Amygdala (tissue), 56 donors: ENCODE results near the gene SELENON.

Experiments
- DNase-seq, 56 donors: peaks; one replicate each; lab custom pipeline; 2025; lab: John Stamatoyannopoulos, UW

The SELENON gene

DNA sequence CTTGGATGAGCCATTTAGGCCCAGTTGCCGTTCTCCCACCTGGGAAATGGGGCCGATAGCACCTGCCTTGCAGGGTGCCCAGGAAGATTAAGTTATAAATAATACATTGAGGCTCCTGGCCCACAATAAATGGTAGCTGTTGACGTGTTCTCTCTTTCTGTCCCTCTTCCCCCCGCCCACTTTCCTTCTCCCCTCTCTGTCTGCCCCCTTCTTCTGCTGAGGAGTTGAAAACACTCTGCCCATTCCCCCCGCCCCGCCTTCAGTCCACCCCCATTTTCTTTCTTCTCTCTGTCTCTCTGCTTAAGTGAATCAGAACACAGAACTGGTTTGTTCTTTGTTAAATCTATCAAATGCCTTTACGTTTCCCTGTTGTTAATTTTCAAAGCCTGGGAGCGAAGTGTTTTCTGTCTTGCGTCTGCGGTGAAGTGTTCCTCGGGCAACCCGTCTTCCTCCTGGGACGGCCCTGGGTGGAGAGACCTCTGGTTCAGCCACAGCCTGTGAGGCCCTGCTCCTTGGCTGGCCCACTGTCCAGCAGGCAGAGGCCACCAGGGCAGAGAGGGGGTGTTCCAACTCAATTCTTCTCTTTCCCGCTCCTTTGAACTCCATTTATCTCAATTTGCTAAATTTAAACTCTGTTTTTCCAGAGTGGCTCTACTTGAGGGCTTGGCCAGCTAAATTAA lies 29.3 kb upstream of the SELENON start:
- DNase-seq, result no peak

DNA sequence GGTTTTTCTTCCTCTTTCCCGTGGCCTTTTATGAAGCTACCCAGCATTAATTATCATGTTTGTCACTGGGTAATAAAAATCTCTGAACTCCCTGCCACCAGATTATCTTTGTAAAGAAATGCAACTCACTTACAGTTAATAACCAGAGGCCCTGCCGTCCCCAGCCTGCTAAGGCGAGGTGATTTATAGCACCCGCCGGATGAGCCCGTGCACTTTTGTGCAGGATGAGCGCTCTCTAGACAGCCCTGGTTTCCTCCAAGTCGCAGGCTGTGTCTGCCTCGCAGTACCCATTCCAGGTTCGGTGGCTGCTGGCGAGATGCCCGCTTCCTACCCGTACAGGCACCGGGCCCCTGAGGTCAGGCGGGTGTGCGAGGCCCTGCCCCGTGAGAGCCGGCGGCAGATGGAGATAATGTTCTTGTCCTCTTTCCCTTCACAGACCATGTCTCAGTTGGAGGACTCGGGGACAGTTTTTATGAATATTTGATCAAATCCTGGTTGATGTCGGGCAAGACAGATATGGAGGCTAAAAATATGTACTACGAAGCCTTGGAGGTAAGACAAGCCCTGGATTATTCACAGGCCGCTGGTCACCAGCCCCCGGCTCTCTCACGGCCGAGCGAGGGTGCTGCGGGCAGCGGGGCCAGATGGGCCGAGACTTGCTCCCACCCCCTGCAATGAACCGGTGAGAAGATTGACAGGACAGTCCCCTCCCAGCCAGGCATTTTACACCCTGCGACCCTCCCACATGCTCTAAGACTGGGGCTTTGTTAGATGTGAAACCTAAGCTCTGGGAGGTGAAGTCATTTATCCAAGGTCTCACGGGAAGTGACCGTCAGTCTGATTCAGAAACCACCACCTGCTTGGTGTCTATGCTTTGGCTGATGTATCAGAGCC lies 28.5 kb upstream of the SELENON start:
- DNase-seq, result no peak

DNA sequence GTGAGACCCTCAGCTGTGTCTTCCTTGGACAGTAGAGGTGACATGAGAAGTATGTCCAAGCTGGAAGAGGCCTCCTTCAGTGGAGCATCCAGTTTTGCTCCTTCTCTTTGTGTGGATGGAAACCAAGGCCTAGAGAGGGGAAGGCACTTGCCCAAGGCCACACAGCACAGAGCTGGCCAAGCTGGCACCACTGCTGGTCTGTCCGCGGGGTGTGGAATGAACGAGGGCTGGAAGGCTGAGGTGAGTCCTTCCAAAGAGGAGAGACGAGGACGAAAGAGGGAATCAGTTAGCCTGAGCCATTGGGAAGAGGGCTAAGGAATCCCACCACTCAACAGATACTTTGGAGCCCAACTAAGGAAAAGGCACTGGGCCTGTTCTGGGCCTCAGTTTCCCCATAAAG lies 27.8 kb upstream of the SELENON start:
- DNase-seq, result no peak

DNA sequence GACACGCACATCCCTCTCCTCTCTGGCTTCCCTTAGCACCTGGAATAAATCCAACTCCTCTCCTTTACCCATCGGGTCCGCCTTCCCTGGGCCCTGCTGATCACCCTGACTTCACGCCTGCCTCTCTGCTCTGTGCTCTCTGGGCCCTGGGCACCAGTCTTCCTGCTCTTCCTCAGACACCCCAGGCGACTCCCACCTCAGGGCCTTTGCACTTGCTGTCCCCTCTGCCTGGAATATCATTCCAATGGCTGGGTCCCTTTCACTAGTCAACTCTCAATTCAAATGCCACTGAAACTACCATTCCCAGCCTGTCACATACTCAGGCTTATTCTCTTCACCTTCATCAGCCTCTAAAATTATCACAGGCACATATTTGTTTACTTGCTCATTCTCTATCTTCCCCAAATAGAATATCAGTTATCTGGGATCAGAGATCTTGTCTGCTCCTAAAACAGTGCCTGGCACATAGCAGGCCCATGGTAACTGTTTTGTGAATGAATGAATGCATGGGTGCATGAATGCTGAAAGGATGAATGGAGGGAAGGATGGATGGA lies 27.2 kb upstream of the SELENON start:
- DNase-seq, result no peak

GRCh38 chr1:25773441-25774125 lies 26.4 kb upstream of the SELENON start:
- peak in 4 of 56 donors; percentile 11 to 44 (median 31) for DNase-seq

DNA sequence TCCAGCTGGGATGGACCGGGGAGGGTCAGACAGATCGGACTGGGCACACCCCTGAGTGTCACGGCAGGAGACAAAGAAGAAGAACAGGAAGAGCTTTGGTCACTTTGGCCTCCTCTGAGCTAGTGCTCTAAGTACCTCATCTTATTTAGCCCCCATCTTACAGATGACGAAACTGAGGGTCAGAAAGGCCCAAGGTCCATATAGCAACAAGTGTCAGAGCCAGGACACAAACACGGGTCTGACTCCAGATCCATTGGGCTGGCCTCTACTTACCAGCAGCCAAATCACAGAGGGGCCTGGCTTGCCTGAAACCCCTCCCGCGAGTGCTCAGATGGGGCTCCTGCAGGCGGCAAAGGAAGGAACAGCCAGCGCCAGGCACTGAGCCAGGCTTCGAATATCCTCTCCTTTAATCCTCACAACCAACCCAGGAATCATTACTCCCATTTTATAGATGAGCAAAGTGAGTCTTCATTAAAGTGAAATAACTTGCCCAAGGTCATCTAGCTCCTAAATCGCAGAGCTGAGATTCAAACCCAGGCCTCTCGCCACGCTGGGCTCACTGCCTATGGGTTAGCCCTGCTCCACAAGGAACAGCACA lies 25.7 kb upstream of the SELENON start:
- DNase-seq, result no peak

GRCh38 chr1:25774921-25775771 lies 24.8 kb upstream of the SELENON start:
- no peak for DNase-seq

- no peak for DNase-seq
Measured at GRCh38 chr1:25779388-25779787, 20.6 kb upstream of the SELENON start.

DNA sequence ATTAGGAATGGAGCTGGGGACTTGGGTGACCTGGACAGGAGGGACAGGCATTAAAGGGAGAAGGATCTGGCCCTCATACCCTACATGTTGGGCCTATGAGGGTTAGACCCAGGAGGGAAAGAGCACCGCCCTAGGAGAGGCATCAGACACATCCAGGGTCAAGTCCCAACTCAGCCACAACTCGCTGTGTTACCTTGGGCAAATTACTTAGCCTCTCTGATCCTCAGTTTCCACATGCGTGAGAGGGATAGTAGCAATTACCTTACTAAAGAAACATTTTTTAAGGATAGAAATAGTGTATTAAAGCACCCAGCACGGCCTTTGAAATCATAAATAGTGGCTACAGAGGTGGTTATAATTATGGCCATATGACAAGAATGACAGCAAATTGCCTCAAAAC lies 20.1 kb upstream of the SELENON start:
- no peak for DNase-seq

- DNase-seq, result no peak
Measured at GRCh38 chr1:25780318-25781129, 19.5 kb upstream of the SELENON start.

DNA sequence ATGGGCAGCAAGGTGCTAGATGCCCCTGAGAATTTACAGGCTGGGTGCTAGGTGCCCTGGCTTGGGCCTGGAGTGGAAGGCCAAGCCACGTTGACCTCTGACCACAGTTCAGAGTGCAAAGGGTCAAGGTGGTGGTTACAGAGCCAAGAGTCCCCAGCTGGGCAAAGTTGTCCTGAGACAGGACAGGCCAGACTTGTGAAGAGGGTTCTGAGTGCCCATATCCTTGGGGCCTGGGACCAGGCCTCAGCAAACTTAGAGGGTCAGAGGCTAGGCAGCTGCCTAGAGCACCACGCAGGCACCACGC lies 18.9 kb upstream of the SELENON start:
- no peak for DNase-seq

GRCh38 chr1:25782608-25783201 lies 17.3 kb upstream of the SELENON start:
- DNase-seq, result no peak

- no peak for DNase-seq
Measured at GRCh38 chr1:25784575-25785051, 15.4 kb upstream of the SELENON start.

- no peak for DNase-seq
Measured at GRCh38 chr1:25785333-25786067, 14.5 kb upstream of the SELENON start.

DNA sequence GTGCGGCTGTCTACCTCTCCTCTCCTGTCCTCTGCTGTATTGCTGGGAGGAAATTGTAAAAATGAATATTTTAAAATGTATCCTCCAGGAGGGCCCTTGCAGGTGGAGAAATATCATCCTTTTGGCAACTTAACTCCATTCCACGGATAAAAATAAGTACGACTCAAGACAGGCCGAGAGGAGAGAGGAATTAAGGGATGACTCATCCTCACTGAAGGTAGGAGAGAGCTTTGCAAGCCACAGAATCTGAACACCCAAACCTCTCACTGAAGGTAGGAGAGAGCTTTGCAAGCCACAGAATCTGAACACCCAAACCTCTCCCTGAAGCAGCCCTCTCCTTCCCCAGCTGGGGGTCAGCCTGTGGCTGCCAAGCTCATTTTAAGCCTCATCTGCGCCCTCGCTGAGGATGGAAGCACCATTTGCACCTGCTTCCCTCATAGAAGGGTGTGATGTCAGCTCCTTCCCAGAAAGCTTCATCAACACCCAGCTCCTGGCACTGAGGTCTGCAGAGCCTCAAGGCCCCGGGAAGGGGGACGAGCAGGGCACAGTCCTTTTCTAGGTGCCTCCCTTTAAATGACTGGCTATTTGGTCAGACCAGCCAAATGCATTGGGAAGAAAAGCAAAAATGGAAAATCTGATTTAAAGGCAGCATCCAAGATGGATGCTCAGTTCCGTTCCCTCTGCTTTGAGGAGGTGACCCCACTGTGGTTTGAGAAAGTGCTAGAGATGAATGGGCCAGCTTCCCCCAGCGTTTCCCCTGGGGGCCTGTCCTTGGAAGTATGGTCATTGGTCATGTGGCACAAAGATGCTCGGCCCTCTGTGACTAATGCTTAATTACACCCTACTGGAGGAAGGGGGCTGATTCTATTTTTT lies 12.9 kb upstream of the SELENON start:
- peak in 2 of 56 donors; percentile 46 to 47 for DNase-seq

DNA sequence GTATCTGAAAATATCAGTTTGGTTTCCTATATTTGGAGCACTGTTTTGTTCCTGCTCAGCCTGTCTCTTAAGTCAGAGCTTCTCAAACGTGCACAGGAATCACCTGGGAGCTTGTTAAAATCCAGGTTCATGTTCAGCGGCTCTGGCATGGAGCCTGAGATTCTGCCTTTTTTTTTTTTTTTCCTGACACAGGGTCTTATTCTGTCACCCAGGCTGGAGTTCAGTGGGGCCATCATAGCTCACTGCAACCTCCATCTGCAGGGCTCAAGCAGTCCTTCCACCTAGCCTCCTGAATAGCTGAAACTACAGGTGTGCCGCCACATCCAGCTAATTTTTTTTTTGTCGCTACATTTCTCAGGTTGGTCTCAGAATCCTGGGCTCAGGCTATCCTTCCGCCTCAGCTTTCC lies 12.2 kb upstream of the SELENON start:
- no peak for DNase-seq

GRCh38 chr1:25790472-25790871 lies 9.5 kb upstream of the SELENON start:
- no peak for DNase-seq
